Measurements from ENCODE around the gene AP5S1. TPM values are rescaled to one million over a fixed set of nuclear protein-coding genes. Genes with fewer than 3 reads are reported as not detected.
"Not testable (repeated sequence)": the region's sequence is repeated elsewhere in the genome, so short reads cannot be mapped to it uniquely, and the experiment has no call there.

Gene AP5S1
- total and polyA plus RNA-seq, 2 donors (not counting 1 experiment from before 2014, with no cell fraction given), result 11.8 to 17.8 TPM

GRCh38 chr20:3842348-3842930 lies 22.1 kb downstream of the AP5S1 start:
- no peaks in the 10 kb centered on the region for H3K36me3 ChIP-seq (ENCODE audit: control insufficient read depth, insufficient read depth, low read length)
- H2AFZ ChIP-seq (ENCODE audit: low read length), result no peak overlapping the region
- DNase-seq (ENCODE audit: low read depth in 2 of 2), result no peak
- no peak overlapping the region for H3K9ac ChIP-seq (ENCODE audit: insufficient read depth, low read length)
- no peaks in the 10 kb centered on the region for H3K27me3 ChIP-seq (ENCODE audit: control insufficient read depth, insufficient read depth, low read length)
- no peaks in the 10 kb centered on the region for H3K9me3 ChIP-seq (ENCODE audit: control insufficient read depth, insufficient read depth, low read depth, low read length)
- H3K79me2 ChIP-seq (ENCODE audit: control insufficient read depth, insufficient read depth, low read length), result peaks cover 12% of the 10 kb centered on the region
- no peak overlapping the region for H3K4me3 ChIP-seq (replicated peaks in 1 of 4; ENCODE audit: control extremely low read depth in 1 of 4, insufficient read depth in 1 of 4, low read depth in 3 of 4, low read length in 4 of 4)
- H3K4me2 ChIP-seq (ENCODE audit: extremely low read depth, insufficient read depth, low read length), result no peak overlapping the region
- TF ChIP-seq EZH2 (IDR thresholded peaks at IDR 0.05; ENCODE audit: low read length, missing control alignments) (no peak), CTCF (conservative IDR thresholded peaks at IDR 0.05 in 1 of 2, IDR thresholded peaks at IDR 0.05 in 1 of 2; ENCODE audit: low read depth in 1 of 2, low read length in 2 of 2) (no peak)
- peak overlapping the region; percentile 7 for H3K27ac ChIP-seq (ENCODE audit: insufficient read depth, low read length)
- no peaks in the 10 kb centered on the region for H4K20me1 ChIP-seq (ENCODE audit: control insufficient read depth, extremely low read depth, insufficient read depth, low read length)
- H3K4me1 ChIP-seq (ENCODE audit: control insufficient read depth, extremely low read depth, insufficient read depth, low read length), result peaks cover 7% of the 10 kb centered on the region

DNA sequence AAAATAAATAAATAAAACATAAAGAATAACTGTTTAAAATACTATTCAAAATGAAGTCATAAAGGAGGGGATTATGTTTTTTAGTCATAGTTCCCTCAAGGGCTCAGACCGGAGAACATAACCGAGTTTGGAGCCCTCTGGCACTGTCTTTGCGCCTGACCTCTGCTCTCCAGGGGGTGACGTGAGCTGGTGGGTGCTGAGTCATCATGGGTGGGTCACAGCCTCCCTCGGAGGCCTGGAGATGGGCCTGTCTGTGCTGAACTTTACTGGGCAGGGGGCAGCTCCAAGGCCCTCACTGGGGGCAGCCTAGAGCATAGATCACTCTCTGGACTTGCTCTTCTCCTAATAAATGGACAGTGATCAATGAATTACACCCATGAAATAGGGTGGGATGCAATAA lies 23.1 kb downstream of the AP5S1 start:
- no peak overlapping the region for H2AFZ ChIP-seq (ENCODE audit: low read length)
- TF ChIP-seq EZH2 (IDR thresholded peaks at IDR 0.05; ENCODE audit: low read length, missing control alignments) (no peak), CTCF (conservative IDR thresholded peaks at IDR 0.05 in 1 of 2, IDR thresholded peaks at IDR 0.05 in 1 of 2; ENCODE audit: low read depth in 1 of 2, low read length in 2 of 2) (peak in 1 of 2 donors; percentile 1)
- no peaks in the 10 kb centered on the region for H3K36me3 ChIP-seq (ENCODE audit: control insufficient read depth, insufficient read depth, low read length)
- no peaks in the 10 kb centered on the region for H3K9me3 ChIP-seq (ENCODE audit: control insufficient read depth, insufficient read depth, low read depth, low read length)
- no peak overlapping the region for H3K27ac ChIP-seq (ENCODE audit: insufficient read depth, low read length)
- no peak overlapping the region for H3K4me3 ChIP-seq (replicated peaks in 1 of 4; ENCODE audit: control extremely low read depth in 1 of 4, insufficient read depth in 1 of 4, low read depth in 3 of 4, low read length in 4 of 4)
- peaks cover 7% of the 10 kb centered on the region for H3K4me1 ChIP-seq (ENCODE audit: control insufficient read depth, extremely low read depth, insufficient read depth, low read length)
- DNase-seq (ENCODE audit: low read depth in 2 of 2), result peak; percentile 45 to 91
- H3K4me2 ChIP-seq (ENCODE audit: extremely low read depth, insufficient read depth, low read length), result no peak overlapping the region
- no peak overlapping the region for H3K9ac ChIP-seq (ENCODE audit: insufficient read depth, low read length)
- H4K20me1 ChIP-seq (ENCODE audit: control insufficient read depth, extremely low read depth, insufficient read depth, low read length), result no peaks in the 10 kb centered on the region
- H3K27me3 ChIP-seq (ENCODE audit: control insufficient read depth, insufficient read depth, low read length), result no peaks in the 10 kb centered on the region
- H3K79me2 ChIP-seq (ENCODE audit: control insufficient read depth, insufficient read depth, low read length), result peaks cover 21% of the 10 kb centered on the region

DNA sequence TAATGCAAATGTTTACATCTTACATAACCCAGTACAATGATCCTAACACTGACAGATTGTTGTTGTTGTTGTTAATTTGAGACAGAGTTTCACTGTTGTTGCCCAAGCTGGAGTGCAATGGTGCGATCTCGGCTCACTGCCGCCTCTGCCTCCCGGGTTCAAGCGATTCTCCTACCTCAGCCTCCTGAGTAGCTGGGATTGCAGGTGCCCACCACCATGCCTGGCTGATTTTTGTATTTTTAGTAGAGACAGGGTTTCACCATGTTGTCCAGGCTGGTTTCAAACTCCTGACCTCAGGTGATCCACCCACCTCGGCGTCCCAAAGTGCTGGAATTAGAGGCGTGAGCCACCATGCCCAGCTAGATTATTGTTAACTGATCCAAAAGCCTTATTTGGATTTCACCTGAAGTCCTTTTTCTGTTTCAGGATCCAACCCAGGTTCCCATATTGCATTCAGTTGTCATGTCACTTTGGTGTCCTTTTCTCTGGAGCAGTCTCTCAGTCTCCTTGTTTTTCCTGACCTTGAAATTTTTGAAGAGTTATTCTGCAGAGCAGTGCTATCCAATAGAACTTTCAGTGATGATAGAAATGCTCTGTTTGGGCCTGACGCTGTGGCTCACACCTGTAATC lies 23.8 kb downstream of the AP5S1 start:
- H2AFZ ChIP-seq (ENCODE audit: low read length); H3K4me3 ChIP-seq (replicated peaks in 1 of 4; ENCODE audit: control extremely low read depth in 1 of 4, insufficient read depth in 1 of 4, low read depth in 3 of 4, low read length in 4 of 4); H3K9ac ChIP-seq (ENCODE audit: insufficient read depth, low read length); DNase-seq (ENCODE audit: low read depth in 2 of 2); H3K27ac ChIP-seq (ENCODE audit: insufficient read depth, low read length); H3K36me3 ChIP-seq (ENCODE audit: control insufficient read depth, insufficient read depth, low read length); H3K9me3 ChIP-seq (ENCODE audit: control insufficient read depth, insufficient read depth, low read depth, low read length); H3K27me3 ChIP-seq (ENCODE audit: control insufficient read depth, insufficient read depth, low read length); H3K4me2 ChIP-seq (ENCODE audit: extremely low read depth, insufficient read depth, low read length); H3K4me1 ChIP-seq (ENCODE audit: control insufficient read depth, extremely low read depth, insufficient read depth, low read length); H4K20me1 ChIP-seq (ENCODE audit: control insufficient read depth, extremely low read depth, insufficient read depth, low read length): not testable (repeated sequence)
- H3K79me2 ChIP-seq (ENCODE audit: control insufficient read depth, insufficient read depth, low read length), result peaks cover 26% of the 10 kb centered on the region

All from fibroblast of lung (primary cell).